ENCODE measurements around the gene IRS2. TPM values are rescaled to one million over a fixed set of nuclear protein-coding genes. Genes with fewer than 3 reads are reported as not detected.

The IRS2 gene
- total RNA-seq, 3 donors from 2014 or later: 3.7 to 4.2 (median 4.2) TPM

DNA sequence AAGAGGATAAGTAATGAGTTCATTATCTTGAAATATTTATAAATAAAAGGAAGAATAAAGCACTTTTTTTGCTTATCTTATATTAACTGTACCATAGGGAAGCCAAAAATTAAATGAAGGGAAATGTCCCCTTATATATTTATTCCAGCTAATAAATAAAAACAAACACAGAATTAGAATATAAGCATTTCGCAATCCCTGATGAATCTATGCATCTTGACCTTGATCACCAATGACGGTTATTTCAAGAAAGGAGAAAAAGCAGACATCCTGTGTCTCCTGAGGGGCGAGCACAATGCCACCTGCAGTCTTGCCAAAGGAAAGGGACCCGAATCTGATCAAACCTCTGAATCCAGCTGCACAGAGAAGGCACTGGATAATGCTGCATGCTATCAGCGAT, 29.3 kb upstream of the IRS2 start:
- peaks cover 24% of the 10 kb centered on the region for H3K27me3 Mint-ChIP-seq (ENCODE audit: low read depth)
- DNase-seq (no peak), ATAC-seq (no peak)
- H3K36me3 Mint-ChIP-seq (ENCODE audit: insufficient read depth): no peaks in the 10 kb centered on the region
- no peaks in the 10 kb centered on the region for H3K4me1 Mint-ChIP-seq (ENCODE audit: low read depth)
- H3K9me3 Mint-ChIP-seq: no peaks in the 10 kb centered on the region
- no peak overlapping the region for H3K4me3 Mint-ChIP-seq

DNA sequence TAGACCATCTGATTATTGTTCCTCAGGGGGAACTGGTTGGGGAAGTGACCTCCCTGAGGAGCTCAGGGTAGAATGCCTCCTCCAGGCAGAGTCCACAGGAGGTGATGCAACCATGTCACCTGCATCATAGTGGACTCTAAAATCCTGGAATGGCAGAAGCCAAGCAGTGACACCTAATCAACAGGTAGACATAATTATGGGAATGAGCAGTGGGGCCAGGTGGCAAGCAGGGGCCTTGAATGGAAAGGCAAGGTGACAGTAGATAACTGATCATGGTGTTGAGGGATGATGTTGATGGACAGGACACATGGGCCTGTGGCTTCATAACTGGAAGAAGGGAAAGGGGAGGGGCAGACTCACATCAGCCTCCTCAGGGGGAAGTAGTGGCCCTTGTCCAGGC, 27.3 kb upstream of the IRS2 start:
- H3K4me3 Mint-ChIP-seq: no peak overlapping the region
- DNase-seq (no peak), ATAC-seq (no peak)
- H3K27me3 Mint-ChIP-seq (ENCODE audit: low read depth): peaks cover 24% of the 10 kb centered on the region
- no peaks in the 10 kb centered on the region for H3K4me1 Mint-ChIP-seq (ENCODE audit: low read depth)
- H3K9me3 Mint-ChIP-seq: no peaks in the 10 kb centered on the region
- no peaks in the 10 kb centered on the region for H3K36me3 Mint-ChIP-seq (ENCODE audit: insufficient read depth)

DNA sequence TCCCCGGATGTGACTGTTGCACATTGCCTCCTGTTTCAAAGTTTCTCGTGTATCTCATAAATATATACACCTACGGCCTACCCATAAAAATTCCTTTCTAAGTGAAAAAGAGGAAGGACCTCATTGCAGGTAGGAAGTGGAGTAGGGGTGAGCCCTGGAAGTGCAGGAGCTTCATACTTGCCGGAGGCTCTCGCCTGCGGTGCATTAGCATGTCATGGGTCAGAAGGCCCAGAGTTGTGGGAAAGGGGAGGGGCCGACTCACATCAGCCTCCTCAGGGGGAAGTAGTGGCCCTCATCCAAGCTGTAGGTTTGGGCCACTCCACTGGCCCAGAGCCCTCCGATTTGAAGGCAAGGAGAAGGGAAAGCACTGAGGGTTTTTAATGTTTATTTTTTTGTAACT, 26.0 kb upstream of the IRS2 start:
- no peak for DNase-seq

DNA sequence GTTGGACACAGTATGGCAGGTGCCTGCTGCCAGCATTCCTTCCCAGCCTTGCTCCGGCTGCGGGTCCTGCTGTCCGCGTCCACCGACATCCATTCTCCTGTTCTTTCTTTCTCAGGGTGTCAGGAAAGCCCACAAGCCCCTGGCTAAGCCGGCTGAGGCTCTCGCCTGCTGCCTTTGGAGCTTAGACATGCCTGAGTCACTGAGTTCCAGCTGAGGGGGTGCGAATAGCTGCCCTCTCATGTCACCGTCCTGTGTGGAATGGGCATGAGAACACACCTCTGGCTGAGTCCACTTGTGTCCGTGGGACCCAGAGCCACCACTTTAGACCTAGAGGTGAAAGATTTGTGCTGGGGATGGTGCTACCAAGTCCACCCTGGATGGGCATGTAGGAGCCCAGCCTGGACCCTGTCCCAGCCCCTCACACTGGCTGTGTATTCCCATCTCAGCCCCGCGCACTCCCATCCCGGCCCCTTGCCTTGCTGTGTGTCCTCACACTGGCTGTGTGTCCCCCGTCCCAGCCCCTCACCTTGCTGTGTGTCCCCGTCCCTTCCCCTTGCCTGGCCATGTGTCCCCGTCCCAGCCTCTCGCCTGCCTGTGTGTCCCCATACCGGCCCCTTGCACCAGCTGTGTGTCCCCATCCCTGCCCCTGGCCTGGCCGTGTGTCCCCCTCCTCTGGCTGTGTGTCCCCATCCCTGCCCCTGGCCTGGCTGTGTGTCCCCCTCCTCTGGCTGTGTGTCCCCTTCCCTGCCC, 24.6 kb upstream of the IRS2 start:
- DNase-seq: no peak
- Mint-ChIP-seq H3K4me1 (ENCODE audit: low read depth) (no peaks in the 10 kb centered on the region), H3K36me3 (ENCODE audit: insufficient read depth) (no peaks in the 10 kb centered on the region), H3K4me3 (no peak overlapping the region), H3K9me3 (no peaks in the 10 kb centered on the region), H3K27me3 (ENCODE audit: low read depth) (peaks cover 20% of the 10 kb centered on the region)
- no peak for ATAC-seq

More for the DNA sequence above, 26.0 kb upstream of the IRS2 start:
- ATAC-seq: no peak
- Mint-ChIP-seq H3K27me3 (ENCODE audit: low read depth) (peaks cover 24% of the 10 kb centered on the region), H3K36me3 (ENCODE audit: insufficient read depth) (no peaks in the 10 kb centered on the region), H3K4me3 (no peak overlapping the region), H3K9me3 (no peaks in the 10 kb centered on the region), H3K4me1 (ENCODE audit: low read depth) (no peaks in the 10 kb centered on the region)

DNA sequence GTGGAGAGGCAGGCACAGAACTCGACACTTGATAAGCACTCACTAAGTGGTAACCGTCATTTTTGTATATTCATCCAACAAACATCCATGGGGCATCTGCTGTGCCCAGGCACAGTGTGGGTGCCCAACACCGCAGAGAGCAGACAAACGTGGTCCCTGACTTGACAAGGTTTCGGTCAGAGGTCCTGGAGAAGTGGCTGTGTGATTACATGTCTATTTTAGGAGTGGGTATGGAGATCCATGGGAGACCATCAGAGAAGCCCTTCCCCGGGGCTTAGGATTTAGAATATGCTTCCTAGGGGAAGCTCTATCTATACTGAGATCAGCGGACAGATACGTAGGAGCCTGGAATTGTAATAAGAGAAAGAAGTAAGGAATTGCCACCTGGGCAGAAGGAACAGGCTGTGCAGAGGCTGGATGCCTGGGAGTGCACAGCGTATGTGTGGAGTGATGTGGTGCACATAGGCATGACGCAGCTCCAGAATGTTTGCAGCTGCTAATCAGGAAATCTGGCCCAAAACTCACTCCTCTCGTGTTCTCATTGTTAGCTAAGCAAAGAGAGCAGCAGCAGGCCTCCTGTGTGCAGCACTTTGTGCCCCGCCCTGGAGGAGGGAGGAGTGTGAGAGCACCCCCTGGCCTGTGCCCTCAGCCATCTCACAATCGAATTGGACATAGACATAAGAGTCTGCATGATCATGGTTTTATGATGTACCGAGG, 23.0 kb upstream of the IRS2 start:
- Mint-ChIP-seq H3K27me3 (ENCODE audit: low read depth) (peaks cover 24% of the 10 kb centered on the region), H3K4me1 (ENCODE audit: low read depth) (no peaks in the 10 kb centered on the region), H3K9me3 (no peaks in the 10 kb centered on the region), H3K4me3 (no peak overlapping the region), H3K36me3 (ENCODE audit: insufficient read depth) (no peaks in the 10 kb centered on the region)
- DNase-seq (no peak), ATAC-seq (no peak)

DNA sequence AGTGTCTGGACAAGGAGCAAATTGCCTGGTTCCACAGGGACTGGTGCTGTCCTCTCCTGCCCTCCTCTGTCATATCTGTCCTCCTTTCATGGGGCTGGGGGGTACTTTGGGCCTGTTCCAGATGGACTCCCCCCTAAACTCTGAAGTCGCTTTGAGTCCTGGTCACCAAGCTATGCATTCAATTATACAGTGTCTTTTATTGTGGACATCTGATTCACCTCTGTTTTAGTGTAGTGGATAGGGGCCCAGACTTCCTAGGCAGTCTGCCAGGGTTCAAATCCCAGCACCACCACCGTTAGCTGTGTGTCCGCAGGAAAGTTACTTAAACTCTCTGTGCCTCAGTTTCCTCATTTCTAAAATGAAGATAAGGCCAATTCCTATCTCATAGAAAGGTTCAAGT, 21.0 kb upstream of the IRS2 start:
- no peaks in the 10 kb centered on the region for H3K36me3 Mint-ChIP-seq (ENCODE audit: insufficient read depth)
- no peaks in the 10 kb centered on the region for H3K4me1 Mint-ChIP-seq (ENCODE audit: low read depth)
- DNase-seq (no peak), ATAC-seq (no peak)
- no peaks in the 10 kb centered on the region for H3K9me3 Mint-ChIP-seq
- H3K4me3 Mint-ChIP-seq: no peak overlapping the region
- H3K27me3 Mint-ChIP-seq (ENCODE audit: low read depth): peaks cover 22% of the 10 kb centered on the region

DNA sequence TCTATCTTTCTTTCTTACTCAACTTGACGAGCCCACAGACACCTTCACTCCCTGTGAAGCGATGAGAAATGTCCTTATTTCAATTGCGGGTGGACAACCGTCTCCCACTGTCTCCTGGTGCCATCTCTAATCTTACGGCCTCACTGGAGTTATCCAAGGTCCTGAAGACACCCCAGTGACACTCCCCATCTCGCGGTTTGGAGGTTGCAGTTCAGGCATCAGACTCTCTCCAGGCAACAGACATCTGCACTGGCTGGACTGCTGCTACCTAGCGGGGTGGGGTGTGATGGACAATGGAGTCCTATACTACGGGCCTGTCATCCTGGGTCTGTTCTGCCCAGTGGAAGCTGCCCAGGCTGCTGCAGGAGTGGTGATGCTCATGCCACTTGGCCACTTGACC, 18.3 kb upstream of the IRS2 start:
- Mint-ChIP-seq H3K27me3 (ENCODE audit: low read depth) (peaks cover 21% of the 10 kb centered on the region), H3K36me3 (ENCODE audit: insufficient read depth) (no peaks in the 10 kb centered on the region), H3K4me3 (no peak overlapping the region), H3K9me3 (no peaks in the 10 kb centered on the region), H3K4me1 (ENCODE audit: low read depth) (no peaks in the 10 kb centered on the region)
- ATAC-seq (no peak), DNase-seq (no peak)

DNA sequence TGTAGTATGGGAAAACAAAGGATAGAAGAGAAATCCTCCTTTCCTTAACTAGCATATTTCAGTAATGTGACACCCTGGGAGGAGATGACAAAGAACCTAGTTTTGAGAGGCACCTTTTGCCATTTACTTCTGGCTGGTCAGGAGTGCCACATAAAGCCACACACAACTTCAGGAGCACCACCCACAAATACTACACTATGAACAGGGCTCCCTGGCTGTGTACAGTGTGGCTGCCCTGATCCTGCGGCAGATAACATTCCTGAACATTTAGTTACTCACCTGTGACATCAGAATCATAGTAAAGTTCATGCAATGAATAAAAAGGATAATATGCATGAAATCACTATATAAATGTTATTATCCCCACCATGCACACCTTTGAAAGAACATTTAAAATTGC, 17.4 kb upstream of the IRS2 start:
- DNase-seq: no peak
- no peaks in the 10 kb centered on the region for H3K4me1 Mint-ChIP-seq (ENCODE audit: low read depth)
- H3K9me3 Mint-ChIP-seq: no peaks in the 10 kb centered on the region
- no peak for ATAC-seq
- H3K4me3 Mint-ChIP-seq: no peak overlapping the region
- H3K27me3 Mint-ChIP-seq (ENCODE audit: low read depth): peaks cover 21% of the 10 kb centered on the region
- no peaks in the 10 kb centered on the region for H3K36me3 Mint-ChIP-seq (ENCODE audit: insufficient read depth)

DNA sequence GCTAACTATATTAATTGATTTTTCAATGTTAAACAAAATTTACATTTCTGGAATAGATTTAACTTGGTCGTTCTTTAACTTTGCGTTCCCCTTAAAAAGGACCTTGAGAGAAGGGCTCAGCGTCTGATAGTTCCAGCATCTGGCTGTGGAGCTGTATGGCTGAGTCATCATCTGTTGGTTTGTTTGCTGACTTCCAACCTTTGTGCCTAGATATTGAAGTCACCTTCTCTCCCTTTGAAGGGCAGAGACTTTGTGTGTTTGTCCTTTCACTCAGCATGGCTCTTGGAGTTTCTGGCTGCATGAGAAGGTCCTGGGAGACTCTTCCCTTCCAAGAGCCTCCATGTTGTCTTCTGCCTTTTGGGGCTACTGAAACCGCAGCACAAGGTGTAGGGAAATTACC, 16.6 kb upstream of the IRS2 start:
- DNase-seq (no peak), ATAC-seq (no peak)
- H3K9me3 Mint-ChIP-seq: no peaks in the 10 kb centered on the region
- H3K4me3 Mint-ChIP-seq: no peak overlapping the region
- no peaks in the 10 kb centered on the region for H3K36me3 Mint-ChIP-seq (ENCODE audit: insufficient read depth)
- H3K4me1 Mint-ChIP-seq (ENCODE audit: low read depth): no peaks in the 10 kb centered on the region
- peaks cover 23% of the 10 kb centered on the region for H3K27me3 Mint-ChIP-seq (ENCODE audit: low read depth)

DNA sequence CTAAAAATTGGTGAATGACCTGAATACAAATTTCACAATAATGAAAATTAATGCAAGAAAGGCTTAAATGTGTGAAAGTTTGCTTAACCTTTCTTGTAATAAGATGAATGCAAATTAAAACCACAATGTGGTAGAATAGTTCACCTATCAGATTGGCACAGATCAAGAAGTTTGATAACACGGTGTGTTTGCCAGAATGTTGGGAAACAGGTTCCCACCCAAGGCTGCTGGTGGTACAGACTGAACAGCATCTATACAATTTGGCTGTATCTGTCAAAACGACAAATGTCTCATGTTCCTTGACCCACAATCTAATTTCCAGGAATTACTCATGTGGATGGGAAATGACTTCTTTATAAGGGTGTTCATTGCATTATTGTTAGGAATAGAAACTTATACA, 8.6 kb upstream of the IRS2 start:
- DNase-seq (no peak), ATAC-seq (peak in 1 of 2 donors; percentile 27)
- no peaks in the 10 kb centered on the region for H3K36me3 Mint-ChIP-seq (ENCODE audit: insufficient read depth)
- peaks cover 13% of the 10 kb centered on the region for H3K4me1 Mint-ChIP-seq (ENCODE audit: low read depth)
- H3K4me3 Mint-ChIP-seq: no peak overlapping the region
- peaks cover 41% of the 10 kb centered on the region for H3K27me3 Mint-ChIP-seq (ENCODE audit: low read depth)
- no peaks in the 10 kb centered on the region for H3K9me3 Mint-ChIP-seq

DNA sequence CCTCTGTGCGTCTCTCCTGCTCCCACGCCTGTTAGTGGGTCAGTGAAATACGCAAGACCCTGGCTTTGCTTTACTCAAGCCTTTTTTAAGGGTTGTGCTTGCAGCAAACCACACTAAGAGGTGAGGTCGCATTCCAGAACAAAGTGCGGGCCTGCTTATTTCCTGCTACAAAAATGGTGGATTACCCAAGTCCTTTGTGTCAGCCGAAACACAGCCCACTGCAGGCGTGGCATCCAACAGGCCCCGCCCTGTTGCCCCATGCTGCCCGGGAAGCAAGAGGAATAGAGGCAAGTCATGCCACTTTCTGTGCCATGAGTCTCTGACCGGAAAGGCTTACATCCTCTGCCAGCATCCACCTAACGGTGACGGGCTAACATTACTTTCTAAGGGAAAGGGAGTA, 7.7 kb upstream of the IRS2 start:
- H3K36me3 Mint-ChIP-seq (ENCODE audit: insufficient read depth): no peaks in the 10 kb centered on the region
- ATAC-seq: no peak
- H3K4me1 Mint-ChIP-seq (ENCODE audit: low read depth): peaks cover 16% of the 10 kb centered on the region
- H3K4me3 Mint-ChIP-seq: no peak overlapping the region
- peaks cover 43% of the 10 kb centered on the region for H3K27me3 Mint-ChIP-seq (ENCODE audit: low read depth)
- H3K9me3 Mint-ChIP-seq: no peaks in the 10 kb centered on the region
- DNase-seq: no peak

DNA sequence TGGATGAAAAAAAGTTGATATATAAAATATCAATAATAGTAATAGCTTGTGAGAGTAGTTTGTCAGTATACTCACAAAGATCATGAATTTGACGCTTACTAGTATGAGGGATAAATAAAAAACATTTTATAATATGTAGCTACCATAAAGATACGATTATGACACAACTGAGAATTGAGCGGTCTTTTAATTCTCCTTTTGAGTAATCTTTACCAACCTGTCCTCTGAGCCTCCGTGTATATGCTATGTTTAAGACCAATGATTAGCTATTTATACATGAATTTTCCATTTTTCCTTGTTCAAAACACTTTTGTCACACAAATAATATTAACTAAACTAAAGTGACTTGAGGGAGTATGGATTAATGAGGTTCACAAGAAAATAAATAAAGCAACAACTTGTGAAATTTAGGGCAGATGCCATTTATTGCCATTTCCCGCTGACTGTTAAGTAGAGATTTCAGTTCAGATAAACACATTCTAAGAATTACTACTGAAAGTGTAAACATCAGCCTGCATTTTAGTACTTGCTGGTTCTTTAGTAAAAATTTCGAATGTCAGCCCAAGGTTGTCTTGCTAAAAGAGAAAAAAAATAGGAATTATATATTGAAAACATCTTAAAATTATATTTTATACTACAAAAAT, 6.2 kb upstream of the IRS2 start:
- peaks cover 48% of the 10 kb centered on the region for H3K27me3 Mint-ChIP-seq (ENCODE audit: low read depth)
- no peak overlapping the region for H3K4me3 Mint-ChIP-seq
- H3K4me1 Mint-ChIP-seq (ENCODE audit: low read depth): peaks cover 26% of the 10 kb centered on the region
- no peaks in the 10 kb centered on the region for H3K36me3 Mint-ChIP-seq (ENCODE audit: insufficient read depth)
- no peaks in the 10 kb centered on the region for H3K9me3 Mint-ChIP-seq
- DNase-seq (no peak), ATAC-seq (no peak)

DNA sequence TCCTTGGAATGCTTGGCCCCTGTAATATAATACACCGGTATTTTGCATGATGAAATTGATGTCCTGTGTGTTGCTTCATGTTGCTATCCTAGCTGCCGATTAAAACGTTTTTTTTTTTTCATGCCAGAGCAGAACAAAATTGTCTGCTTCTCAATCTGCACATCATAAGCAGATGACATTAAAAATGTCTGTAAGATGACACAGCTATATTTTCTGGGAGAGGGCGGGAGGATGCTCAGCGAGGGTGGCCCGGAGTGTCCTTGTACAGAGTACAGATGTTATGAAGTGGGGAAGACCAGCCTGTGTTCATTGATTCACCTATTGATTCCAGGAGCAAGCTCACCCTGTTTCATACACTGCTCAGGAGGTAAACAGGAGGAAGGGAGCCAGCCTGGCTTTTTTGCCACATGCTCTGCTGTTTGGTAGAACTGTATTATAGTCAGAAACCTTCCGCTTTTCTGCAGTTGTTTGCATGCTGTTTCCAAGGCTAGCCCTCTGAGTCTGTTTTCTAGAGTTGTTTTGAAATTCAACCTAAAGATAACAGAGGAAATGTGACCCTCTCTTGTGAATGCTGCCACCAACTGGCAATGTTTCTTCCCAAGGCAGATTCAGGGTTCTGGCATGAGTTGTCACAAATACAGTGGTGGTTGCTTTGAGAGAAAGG, 4.7 kb upstream of the IRS2 start:
- DNase-seq (peak; percentile 20), ATAC-seq (no peak)
- peaks cover 26% of the 10 kb centered on the region for H3K4me1 Mint-ChIP-seq (ENCODE audit: low read depth)
- H3K4me3 Mint-ChIP-seq: no peak overlapping the region
- H3K9me3 Mint-ChIP-seq: no peaks in the 10 kb centered on the region
- H3K36me3 Mint-ChIP-seq (ENCODE audit: insufficient read depth): no peaks in the 10 kb centered on the region
- peaks cover 35% of the 10 kb centered on the region for H3K27me3 Mint-ChIP-seq (ENCODE audit: low read depth)

DNA sequence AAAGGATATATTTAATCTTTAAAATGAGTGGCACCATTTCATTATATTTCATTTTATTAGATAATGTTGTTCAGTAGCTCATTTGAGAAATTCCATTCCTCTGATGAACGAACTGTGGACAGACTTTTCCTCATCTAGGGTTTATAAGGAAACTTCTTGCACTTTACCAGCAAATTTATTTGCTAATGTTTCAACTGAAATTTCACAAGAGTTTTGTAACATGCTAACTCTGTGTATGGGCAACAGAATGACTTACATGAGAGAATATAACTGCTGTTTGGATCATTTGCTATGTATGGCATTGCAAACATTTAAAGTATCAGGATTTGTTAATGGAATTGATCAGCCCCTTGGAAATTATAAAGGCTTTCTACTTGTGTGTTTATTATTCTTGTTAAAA, 3.7 kb upstream of the IRS2 start:
- peaks cover 26% of the 10 kb centered on the region for H3K27me3 Mint-ChIP-seq (ENCODE audit: low read depth)
- peaks cover 26% of the 10 kb centered on the region for H3K4me1 Mint-ChIP-seq (ENCODE audit: low read depth)
- no peak for ATAC-seq
- no peak overlapping the region for H3K4me3 Mint-ChIP-seq
- no peak for DNase-seq
- no peaks in the 10 kb centered on the region for H3K9me3 Mint-ChIP-seq
- no peaks in the 10 kb centered on the region for H3K36me3 Mint-ChIP-seq (ENCODE audit: insufficient read depth)
